ENCODE data around the gene NPAT.
"Not testable (repeated sequence)": the region's sequence is repeated elsewhere in the genome, so short reads cannot be mapped to it uniquely, and the experiment has no call there.

NPAT gene

GRCh38 chr11:108142304-108142703, 80.1 kb downstream of the NPAT start:
- H3K27ac ChIP-seq (replicated peaks): no peak overlapping the region
- TF ChIP-seq CTCF (IDR thresholded peaks at IDR 0.05; ENCODE audit: insufficient read depth, low read length) (no peak), POLR2AphosphoS5 (IDR thresholded peaks at IDR 0.05; ENCODE audit: low read depth) (no peak), REST (IDR thresholded peaks at IDR 0.05; ENCODE audit: insufficient replicate concordance, low read depth) (no peak), GABPA (IDR thresholded peaks at IDR 0.05; ENCODE audit: low read depth) (no peak), SPI1 (IDR thresholded peaks at IDR 0.05; ENCODE audit: borderline replicate concordance, low read depth) (no peak)
- H3K4me3 ChIP-seq (replicated peaks; ENCODE audit: insufficient read depth, low read length): no peak overlapping the region
- DNase-seq (ENCODE audit: low read depth in 1 of 2, low spot score in 1 of 2): no peak
- no peaks in the 10 kb centered on the region for H3K27me3 ChIP-seq (ENCODE audit: insufficient read depth, poor library complexity, severe bottlenecking)

GRCh38 chr11:108137212-108137611, 85.2 kb downstream of the NPAT start:
- TF ChIP-seq SPI1 (IDR thresholded peaks at IDR 0.05; ENCODE audit: borderline replicate concordance, low read depth): no peak
- TF ChIP-seq POLR2AphosphoS5 (IDR thresholded peaks at IDR 0.05; ENCODE audit: low read depth): no peak
- TF ChIP-seq REST (IDR thresholded peaks at IDR 0.05; ENCODE audit: insufficient replicate concordance, low read depth): no peak
- no peak for TF ChIP-seq CTCF (IDR thresholded peaks at IDR 0.05; ENCODE audit: insufficient read depth, low read length)
- TF ChIP-seq GABPA (IDR thresholded peaks at IDR 0.05; ENCODE audit: low read depth): no peak
- H3K4me3 ChIP-seq (replicated peaks; ENCODE audit: insufficient read depth, low read length): no peak overlapping the region
- H3K27me3 ChIP-seq (ENCODE audit: insufficient read depth, poor library complexity, severe bottlenecking): no peaks in the 10 kb centered on the region
- H3K27ac ChIP-seq (replicated peaks): no peak overlapping the region
- no peak for DNase-seq (ENCODE audit: low read depth in 1 of 2, low spot score in 1 of 2)

- Histone ChIP-seq H3K27me3 (ENCODE audit: insufficient read depth, poor library complexity, severe bottlenecking) (no peaks in the 10 kb centered on the region), H3K4me3 (replicated peaks; ENCODE audit: insufficient read depth, low read length) (no peak overlapping the region), H3K27ac (replicated peaks) (no peak overlapping the region)
- TF ChIP-seq REST (IDR thresholded peaks at IDR 0.05; ENCODE audit: insufficient replicate concordance, low read depth) (no peak), GABPA (IDR thresholded peaks at IDR 0.05; ENCODE audit: low read depth) (no peak), CTCF (IDR thresholded peaks at IDR 0.05; ENCODE audit: insufficient read depth, low read length) (no peak), POLR2AphosphoS5 (IDR thresholded peaks at IDR 0.05; ENCODE audit: low read depth) (no peak), SPI1 (IDR thresholded peaks at IDR 0.05; ENCODE audit: borderline replicate concordance, low read depth) (no peak)
- DNase-seq (ENCODE audit: low read depth in 1 of 2, low spot score in 1 of 2): no peak
These were observed 86.4 kb downstream of the NPAT start for GRCh38 chr11:108135845-108136544.

GRCh38 chr11:108132993-108133538, 89.4 kb downstream of the NPAT start:
- H3K27ac ChIP-seq (replicated peaks); DNase-seq (ENCODE audit: low read depth in 1 of 2, low spot score in 1 of 2); H3K27me3 ChIP-seq (ENCODE audit: insufficient read depth, poor library complexity, severe bottlenecking); H3K4me3 ChIP-seq (replicated peaks; ENCODE audit: insufficient read depth, low read length): not testable (repeated sequence)

All from HL-60 (cell line).